Endodermal cell (in vitro differentiated cells): ENCODE results near the gene CUL9. TPM values are rescaled to one million over a fixed set of nuclear protein-coding genes. Genes with fewer than 3 reads are reported as not detected.

Experiments used
- DNase-seq: peaks from one replicate; pipeline ENCODE4 v3.0.0-alpha.2; 2017
- H3K27ac ChIP-seq: 2 replicates; pipeline ENCODE4 v1.5.1; 2013; ENCODE audit warnings: mild to moderate bottlenecking, low read depth, low read length, moderate library complexity
- H3K27me3 ChIP-seq: 2 replicates; pipeline ENCODE4 v1.6.1; 2013; ENCODE audit warnings: mild to moderate bottlenecking, low read length, moderate library complexity; ENCODE audit not compliant: insufficient read depth, control insufficient read depth, poor library complexity, severe bottlenecking
- H3K36me3 ChIP-seq: 2 replicates; pipeline ENCODE4 v1.7.0; 2013; ENCODE audit warnings: mild to moderate bottlenecking, low read length, moderate library complexity; ENCODE audit not compliant: control insufficient read depth, insufficient read depth
- H3K4me1 ChIP-seq: one replicate; pipeline ENCODE4 v1.7.0; 2013; ENCODE audit warnings: low read length; ENCODE audit not compliant: control insufficient read depth, insufficient read depth
- H3K4me3 ChIP-seq: 2 replicates; pipeline ENCODE4 v1.5.1; 2013; ENCODE audit warnings: mild to moderate bottlenecking, low read length, moderate library complexity
- H3K9ac ChIP-seq: 2 replicates; pipeline ENCODE4 v1.6.1; 2013; ENCODE audit warnings: mild to moderate bottlenecking, low read length, moderate library complexity; ENCODE audit not compliant: poor library complexity, severe bottlenecking; ENCODE audit errors: extremely low read depth
- H3K9me3 ChIP-seq: 2 replicates; pipeline ENCODE4 v1.6.1; 2013; ENCODE audit warnings: mild to moderate bottlenecking, low read length, moderate library complexity; ENCODE audit not compliant: control insufficient read depth
- H3K27ac Mint-ChIP-seq: 2 replicates; pipeline ENCODE4 v1.8.0; 2020; ENCODE audit warnings: mixed read lengths
- H3K27me3 Mint-ChIP-seq: 2 replicates; pipeline ENCODE4 v1.8.0; 2021; ENCODE audit warnings: mild to moderate bottlenecking, mixed read lengths; ENCODE audit not compliant: insufficient read depth
- H3K36me3 Mint-ChIP-seq: 2 replicates; pipeline ENCODE4 v1.8.0; 2020; ENCODE audit warnings: low read depth, mixed read lengths
- H3K4me1 Mint-ChIP-seq: 2 replicates; pipeline ENCODE4 v1.8.0; 2020; ENCODE audit warnings: mixed read lengths
- H3K4me3 Mint-ChIP-seq: 2 replicates; pipeline ENCODE4 v1.8.0; 2020; ENCODE audit warnings: mild to moderate bottlenecking, moderate library complexity, mixed read lengths
- H3K9me3 Mint-ChIP-seq: 2 replicates; pipeline ENCODE4 v1.8.0; 2020; ENCODE audit warnings: mild to moderate bottlenecking, mixed read lengths
- CTCF ChIP-seq: fragments of 200-600 bp; sonication (generic); conservative IDR thresholded peaks from 2 replicates; pipeline ENCODE4 v1.5.0; 2021; ENCODE audit warnings: antibody characterized with exemption, mild to moderate bottlenecking
- WGBS, 2 experiments: methylation state at CpG; one replicate each; pipeline versions ENCODE4 v1.1.5 to v1.1.7; 2013; ENCODE audit warnings: missing lambda C conversion rate in 2 of 2, mixed read lengths in 1 of 2; ENCODE audit not compliant: insufficient coverage in 1 of 2, insufficient read length in 1 of 2; 5-methylcytosine and 5-hydroxymethylcytosine counted together
- total RNA-seq, 2 donors: library from RNA; stranded (reverse); fragmentation: NEBNext Ultra II Directional in 1 of 2; extraction: Animal tissue kit (Norgen Biotek cat#: 25700) in 1 of 2; gene quantifications; 2 replicates in 1 of 2; 3 replicates in 1 of 2; pipeline ENCODE4 v1.2.1, GENCODE V29; 2021

The CUL9 gene
- total RNA-seq, 2 donors from 2014 or later, result 30.3 to 34.1 TPM

- peak within 1 kb of the TSS; percentile 76 for H3K9ac ChIP-seq
- Mint-ChIP-seq H3K4me3 (peak within 1 kb of the TSS; percentile 94), H3K4me1 (peaks cover 30% of the 10 kb centered on the region), H3K27ac (peak within 1 kb of the TSS; percentile 99), H3K36me3 (peaks cover 15% of the 10 kb centered on the region), H3K9me3 (no peaks in the 10 kb centered on the region), H3K27me3 (peaks cover 2% of the 10 kb centered on the region)
- H3K9me3 ChIP-seq, result no peaks in the 10 kb centered on the region
- peak within 1 kb of the TSS; percentile 95 for H3K4me3 ChIP-seq
- TF ChIP-seq CTCF, result peak; percentile 88
- peak within 1 kb of the TSS; percentile 93 for H3K27ac ChIP-seq
- peaks cover 14% of the 10 kb centered on the region for H3K4me1 ChIP-seq
- no peaks in the 10 kb centered on the region for H3K27me3 ChIP-seq
- 0% methylated on average over 43 to 83 of the region's 83 CpGs for WGBS, 2 experiments
- H3K36me3 ChIP-seq, result peaks cover 15% of the 10 kb centered on the region
- peak; percentile 100 for DNase-seq
These were observed 10.9 kb upstream of the CUL9 start, which contains the start of gene SRF for GRCh38 chr6:43170931-43171706. TSS of gene SRF (plus strand) at chr6:43171269. CDS start at chr6:43171657, 388 bp downstream.

- no peaks in the 10 kb centered on the region for H3K9me3 Mint-ChIP-seq
- 0% methylated on average over 21 to 57 of the region's 57 CpGs for WGBS, 2 experiments
- peaks cover 30% of the 10 kb centered on the region for H3K4me1 Mint-ChIP-seq
- peaks cover 21% of the 10 kb centered on the region for H3K36me3 Mint-ChIP-seq
- peaks cover 21% of the 10 kb centered on the region for H3K36me3 ChIP-seq
- peak overlapping the region; percentile 74 for H3K27ac ChIP-seq
- H3K9me3 ChIP-seq, result no peaks in the 10 kb centered on the region
- peaks cover 14% of the 10 kb centered on the region for H3K4me1 ChIP-seq
- H3K9ac ChIP-seq, result peak overlapping the region; percentile 71
- no peaks in the 10 kb centered on the region for H3K27me3 ChIP-seq
- H3K27ac Mint-ChIP-seq, result peak overlapping the region; percentile 91
- peak overlapping the region; percentile 94 for H3K4me3 Mint-ChIP-seq
- peak overlapping the region; percentile 95 for H3K4me3 ChIP-seq
- DNase-seq, result no peak
- TF ChIP-seq CTCF, result no peak
- H3K27me3 Mint-ChIP-seq, result peaks cover 2% of the 10 kb centered on the region
These were observed 10.3 kb upstream of the CUL9 start for GRCh38 chr6:43171707-43172103.

- peak overlapping the region; percentile 95 for H3K4me3 ChIP-seq
These were observed 9.6 kb upstream of the CUL9 start for GRCh38 chr6:43172104-43173007.

More at GRCh38 chr6:43172104-43173007, 9.6 kb upstream of the CUL9 start:
- 2% methylated on average over 33 to 46 of the region's 46 CpGs for WGBS, 2 experiments
- peaks cover 26% of the 10 kb centered on the region for H3K36me3 ChIP-seq
- DNase-seq, result peak; percentile 80
- H3K27ac ChIP-seq, result peak overlapping the region; percentile 45
- H3K27me3 ChIP-seq, result no peaks in the 10 kb centered on the region
- H3K4me1 Mint-ChIP-seq, result peaks cover 30% of the 10 kb centered on the region
- H3K36me3 Mint-ChIP-seq, result peaks cover 25% of the 10 kb centered on the region
- peak overlapping the region; percentile 94 for H3K4me3 Mint-ChIP-seq
- peak overlapping the region; percentile 91 for H3K27ac Mint-ChIP-seq
- peak overlapping the region; percentile 71 for H3K9ac ChIP-seq
- TF ChIP-seq CTCF, result no peak
- H3K4me1 ChIP-seq, result peaks cover 14% of the 10 kb centered on the region
- H3K9me3 ChIP-seq, result no peaks in the 10 kb centered on the region
- no peaks in the 10 kb centered on the region for H3K9me3 Mint-ChIP-seq
- H3K27me3 Mint-ChIP-seq, result peaks cover 2% of the 10 kb centered on the region
